GM10847 (cell line): ENCODE measurements around the gene SV2C.

Source experiments
- POLR2A ChIP-seq: IDR thresholded peaks from 2 replicates; pipeline ENCODE4 v1.6.1; 2011; ENCODE audit not compliant: insufficient read length; ENCODE audit errors: extremely low read depth

SV2C gene

DNA sequence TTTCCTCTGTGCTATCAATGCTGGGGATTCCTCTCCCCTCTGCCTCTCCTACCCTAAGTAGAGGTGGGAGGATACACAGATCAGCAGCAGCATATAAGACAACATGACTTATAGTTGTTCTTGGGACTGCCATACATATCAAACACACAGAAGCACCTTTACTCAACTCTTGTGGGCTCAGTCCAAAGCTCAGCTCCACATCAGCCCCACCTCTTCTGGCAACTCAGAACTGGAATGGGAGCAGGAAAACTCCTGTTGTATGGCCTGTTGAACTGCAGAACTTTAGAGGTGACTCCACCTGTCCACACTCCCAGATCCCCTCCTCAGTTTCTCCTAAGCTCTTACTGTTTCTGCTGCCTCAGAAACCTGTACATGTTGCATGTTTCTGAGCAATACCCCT lies 127.8 kb downstream of the SV2C start:
- TF ChIP-seq POLR2A: no peak

GRCh38 chr5:76213858-76214257 lies 130.7 kb downstream of the SV2C start:
- no peak for TF ChIP-seq POLR2A

DNA sequence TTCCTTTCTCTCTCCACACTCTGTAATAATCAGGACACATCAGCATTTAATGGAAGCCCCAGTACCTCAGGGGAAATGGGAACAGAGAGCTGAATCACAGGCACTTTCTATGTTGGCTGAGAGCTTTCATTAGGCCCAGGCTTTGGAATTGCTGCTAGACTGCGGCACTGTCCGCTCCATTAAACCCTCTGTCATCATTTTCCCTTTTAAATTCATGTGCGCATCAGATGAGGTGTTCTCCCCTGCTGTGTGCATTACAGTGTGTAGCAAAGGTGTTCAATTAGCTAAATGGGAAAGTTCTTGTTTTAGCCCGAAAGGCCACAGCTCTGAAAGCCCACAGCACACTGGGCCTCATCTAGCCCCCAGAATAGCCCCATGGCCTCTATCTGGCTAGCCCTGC lies 133.6 kb downstream of the SV2C start:
- TF ChIP-seq POLR2A: no peak

- no peak for TF ChIP-seq POLR2A
Observed at GRCh38 chr5:76219636-76220035, 136.5 kb downstream of the SV2C start.

DNA sequence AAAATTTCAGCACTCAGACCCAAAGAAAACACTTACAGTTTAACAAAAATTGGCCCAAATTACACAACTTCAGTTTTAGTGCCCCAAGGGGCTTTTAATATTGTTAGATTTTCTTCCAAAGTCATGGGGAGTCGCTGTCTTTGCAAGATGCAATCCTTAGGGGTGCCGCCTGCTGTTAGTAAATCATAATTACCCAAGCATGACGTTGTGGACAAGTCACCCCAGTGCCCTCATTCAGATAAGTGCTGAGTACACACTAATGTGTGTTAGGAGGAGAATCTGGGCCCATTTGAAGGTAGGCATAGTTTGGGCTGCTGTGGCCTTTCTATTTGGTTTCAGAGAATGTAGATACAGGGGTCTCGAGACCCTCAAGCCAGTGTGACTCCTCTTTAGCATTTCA lies 138.1 kb downstream of the SV2C start:
- TF ChIP-seq POLR2A: no peak

GRCh38 chr5:76222318-76222717 lies 139.1 kb downstream of the SV2C start:
- no peak for TF ChIP-seq POLR2A

DNA sequence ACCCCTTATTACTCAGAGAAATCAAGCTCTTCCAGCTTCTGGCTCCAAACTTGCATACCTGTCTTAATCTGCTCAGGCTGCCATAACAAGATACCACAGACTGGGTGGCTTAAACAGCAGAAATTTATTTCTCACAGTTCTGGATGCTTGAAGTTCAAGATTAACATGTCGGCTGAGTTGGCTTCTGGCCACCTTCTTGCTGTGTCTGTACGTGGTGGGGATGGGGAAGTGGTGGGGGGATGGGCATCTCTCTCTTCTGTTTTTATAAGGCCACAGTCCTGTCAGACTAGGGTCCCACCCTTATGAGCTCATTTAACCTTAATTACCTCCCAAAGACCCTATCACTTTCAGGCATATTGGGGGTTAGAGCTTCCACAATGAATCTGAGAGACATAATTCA lies 140.5 kb downstream of the SV2C start:
- TF ChIP-seq POLR2A: no peak

DNA sequence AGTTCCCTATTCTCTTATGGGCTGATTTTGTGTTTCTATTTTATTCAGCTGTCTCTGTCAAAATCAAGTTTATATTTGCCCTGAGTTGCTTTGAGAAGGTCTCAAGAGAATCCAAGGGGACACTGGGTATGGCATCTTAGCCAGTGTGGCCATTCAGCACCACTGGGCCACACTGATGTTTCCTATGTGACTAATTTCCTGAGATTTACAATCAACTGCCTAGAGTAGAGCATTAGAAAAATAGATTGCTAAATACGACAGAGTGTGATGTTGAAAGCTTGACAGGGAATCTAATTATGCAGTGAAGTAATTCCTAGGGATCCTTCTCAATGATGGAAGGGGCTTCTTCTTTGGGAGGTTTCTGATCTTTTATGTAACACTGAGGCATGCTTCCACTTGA lies 141.7 kb downstream of the SV2C start:
- TF ChIP-seq POLR2A: no peak

GRCh38 chr5:76225336-76225735 lies 142.2 kb downstream of the SV2C start:
- no peak for TF ChIP-seq POLR2A

DNA sequence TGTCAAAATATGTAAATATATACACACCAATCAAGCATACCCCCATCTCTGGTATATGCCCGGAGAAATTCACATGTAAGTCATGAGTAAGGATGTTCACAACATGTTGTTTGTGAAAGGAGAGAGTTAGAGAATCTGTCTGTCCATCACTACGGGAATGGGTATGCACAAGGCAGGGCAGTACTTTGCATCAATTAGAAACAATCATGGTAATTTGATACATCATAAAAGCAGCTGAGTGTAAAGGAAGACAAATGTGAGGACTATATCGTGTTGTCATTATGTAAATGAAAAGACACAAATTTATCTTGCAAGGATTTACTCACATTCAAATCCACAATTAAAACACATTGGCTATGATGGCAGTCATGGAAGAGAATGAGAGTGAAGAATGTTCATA lies 146.7 kb downstream of the SV2C start:
- no peak for TF ChIP-seq POLR2A

DNA sequence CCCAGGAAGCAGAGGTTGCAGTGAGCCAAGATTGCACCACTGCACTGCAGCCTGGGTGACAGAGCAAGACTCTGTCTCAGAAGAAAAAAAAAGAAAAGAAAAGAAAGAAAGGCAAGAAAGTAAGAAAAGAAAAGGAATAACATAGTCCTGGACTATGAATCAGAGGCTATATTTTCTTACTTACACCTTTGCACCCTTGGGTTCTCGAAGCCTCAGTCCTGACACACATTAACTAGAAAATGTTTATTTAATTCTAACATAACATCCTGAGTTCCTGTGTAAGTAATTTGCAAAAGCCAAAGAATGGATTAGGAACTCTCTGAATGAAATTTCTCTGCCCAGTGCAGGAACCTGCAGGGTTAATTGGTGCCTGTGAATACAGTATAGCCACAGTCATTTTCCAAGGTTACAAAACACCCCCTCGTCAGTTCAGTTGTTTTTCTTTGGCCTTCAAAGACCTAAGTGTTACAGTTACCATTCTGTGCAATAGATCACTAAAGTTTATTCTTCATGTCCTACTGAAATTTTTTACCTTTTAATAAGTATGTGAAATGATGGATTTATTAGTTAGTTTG lies 147.6 kb downstream of the SV2C start:
- TF ChIP-seq POLR2A: no peak

GRCh38 chr5:76234665-76235064 lies 151.5 kb downstream of the SV2C start:
- TF ChIP-seq POLR2A: no peak

GRCh38 chr5:76236684-76237083 lies 153.5 kb downstream of the SV2C start:
- TF ChIP-seq POLR2A: no peak

- no peak for TF ChIP-seq POLR2A
Observed at GRCh38 chr5:76240336-76240735, 157.2 kb downstream of the SV2C start.

GRCh38 chr5:76245590-76245989 lies 162.4 kb downstream of the SV2C start:
- no peak for TF ChIP-seq POLR2A

GRCh38 chr5:76249621-76250020 lies 166.4 kb downstream of the SV2C start:
- no peak for TF ChIP-seq POLR2A

DNA sequence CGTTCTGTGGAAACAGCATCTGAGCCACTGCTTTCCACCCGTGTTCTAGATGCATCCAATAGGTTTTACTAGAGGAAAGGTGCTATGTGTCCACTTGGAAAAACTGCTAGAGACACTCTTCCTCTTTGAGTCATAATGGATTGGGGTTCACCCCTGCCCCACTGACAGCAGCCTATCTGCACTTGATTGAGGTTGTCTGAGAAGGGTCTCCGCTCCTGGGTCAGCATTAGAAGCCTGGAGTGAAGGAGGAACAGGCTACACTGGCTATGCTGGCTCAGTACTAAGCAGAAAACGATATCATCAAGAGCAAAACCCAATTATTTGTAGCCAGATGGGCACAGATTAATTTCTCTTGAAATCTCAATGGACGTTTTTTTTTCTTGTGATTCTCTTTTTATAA lies 167.3 kb downstream of the SV2C start:
- no peak for TF ChIP-seq POLR2A

- no peak for TF ChIP-seq POLR2A
Observed at GRCh38 chr5:76251656-76252055, 168.5 kb downstream of the SV2C start.
